ENCODE results near the gene PLEKHD1. TPM values are rescaled to one million over a fixed set of nuclear protein-coding genes. Genes with fewer than 3 reads are reported as not detected.
A peak's percentile ranks its signal among the peaks of the same experiment; 100 is the strongest.

The PLEKHD1 gene
- polyA plus RNA-seq, 1 experiment: not detected

DNA sequence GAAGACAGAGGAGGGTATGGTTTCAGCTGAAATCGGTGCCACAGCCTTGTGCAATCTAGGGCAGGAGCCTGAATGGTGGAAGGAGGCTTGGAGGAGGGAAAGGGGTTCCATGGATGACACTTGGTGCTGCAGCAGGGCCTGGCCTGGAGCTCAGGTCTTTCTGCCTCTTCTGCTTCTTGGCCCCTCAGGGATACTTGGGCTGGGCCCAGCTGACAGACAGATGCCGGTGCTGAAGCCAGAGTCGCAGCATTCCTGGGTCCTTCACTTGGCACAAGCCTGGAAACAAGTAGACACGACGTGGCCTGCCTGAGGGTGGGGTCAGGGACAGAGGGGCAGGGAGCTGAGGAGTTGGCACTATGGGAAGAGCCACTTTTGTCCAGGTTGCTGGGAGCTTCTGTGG is 4.4 kb upstream of the PLEKHD1 start:
- ChIA-PET CTCF (no interaction called here), POLR2A (no interaction called here)
- TF ChIP-seq, protein P1, sequence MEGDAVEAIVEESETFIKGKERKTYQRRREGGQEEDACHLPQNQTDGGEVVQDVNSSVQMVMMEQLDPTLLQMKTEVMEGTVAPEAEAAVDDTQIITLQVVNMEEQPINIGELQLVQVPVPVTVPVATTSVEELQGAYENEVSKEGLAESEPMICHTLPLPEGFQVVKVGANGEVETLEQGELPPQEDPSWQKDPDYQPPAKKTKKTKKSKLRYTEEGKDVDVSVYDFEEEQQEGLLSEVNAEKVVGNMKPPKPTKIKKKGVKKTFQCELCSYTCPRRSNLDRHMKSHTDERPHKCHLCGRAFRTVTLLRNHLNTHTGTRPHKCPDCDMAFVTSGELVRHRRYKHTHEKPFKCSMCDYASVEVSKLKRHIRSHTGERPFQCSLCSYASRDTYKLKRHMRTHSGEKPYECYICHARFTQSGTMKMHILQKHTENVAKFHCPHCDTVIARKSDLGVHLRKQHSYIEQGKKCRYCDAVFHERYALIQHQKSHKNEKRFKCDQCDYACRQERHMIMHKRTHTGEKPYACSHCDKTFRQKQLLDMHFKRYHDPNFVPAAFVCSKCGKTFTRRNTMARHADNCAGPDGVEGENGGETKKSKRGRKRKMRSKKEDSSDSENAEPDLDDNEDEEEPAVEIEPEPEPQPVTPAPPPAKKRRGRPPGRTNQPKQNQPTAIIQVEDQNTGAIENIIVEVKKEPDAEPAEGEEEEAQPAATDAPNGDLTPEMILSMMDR (IDR thresholded peaks at IDR 0.05; ENCODE audit: low read depth, low read length): no peak
- Histone ChIP-seq H3K9me3 (ENCODE audit: control insufficient read depth, insufficient read depth, low read length) (no peaks in the 10 kb centered on the region), H3K27me3 (ENCODE audit: control insufficient read depth, insufficient read depth, low read length) (peaks cover 41% of the 10 kb centered on the region), H3K4me3 (ENCODE audit: low read depth, low read length) (no peak overlapping the region), H3K27ac (ENCODE audit: low read depth, low read length) (no peak overlapping the region)
- no peak for DNase-seq (ENCODE audit: low read depth, low spot score)

DNA sequence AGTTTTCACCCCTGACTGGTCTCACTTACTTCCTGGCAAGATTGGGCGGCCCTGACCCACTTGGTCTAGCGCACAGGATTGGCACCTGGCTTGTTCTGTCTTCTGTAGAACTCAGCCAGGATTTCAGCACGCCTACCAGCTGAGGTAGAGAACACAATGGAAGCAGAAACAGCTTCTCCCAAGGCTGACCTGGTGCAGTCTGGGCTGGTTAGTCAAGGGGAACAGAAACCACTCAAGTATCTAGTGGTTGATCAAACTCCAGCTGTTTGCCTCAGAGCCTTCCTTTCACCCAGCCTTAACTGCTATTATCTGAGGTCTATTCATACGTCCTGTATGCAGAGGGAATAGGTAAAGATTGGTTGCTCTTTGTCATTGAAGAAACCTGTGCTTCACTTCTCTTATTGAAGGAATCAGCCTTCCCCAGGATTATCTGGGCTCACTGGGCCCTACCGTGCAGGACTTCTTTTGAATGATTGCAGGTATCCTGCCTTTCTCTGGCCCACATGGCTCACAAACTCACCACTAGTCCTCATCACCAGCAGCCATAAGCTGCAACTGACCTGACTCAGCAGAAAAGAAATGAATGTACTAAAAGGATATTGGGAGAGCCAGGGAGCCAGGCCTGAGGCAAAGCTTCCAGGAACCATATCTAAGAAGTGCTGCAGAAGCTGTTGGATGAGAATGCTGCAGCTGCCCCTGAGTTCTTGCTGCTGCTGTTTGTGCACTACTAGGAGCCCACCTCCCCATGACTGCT is 2.5 kb upstream of the PLEKHD1 start:
- no peak for DNase-seq (ENCODE audit: low read depth, low spot score)
- TF ChIP-seq, protein P1 (IDR thresholded peaks at IDR 0.05; ENCODE audit: low read depth, low read length): no peak
- H3K9me3 ChIP-seq (ENCODE audit: control insufficient read depth, insufficient read depth, low read length): no peaks in the 10 kb centered on the region
- H3K27me3 ChIP-seq (ENCODE audit: control insufficient read depth, insufficient read depth, low read length): peaks cover 58% of the 10 kb centered on the region
- CTCF ChIA-PET: interaction anchor here (0.6 to 1.3 kb wide), 2 partner anchors 22 to 170 kb away, joined by 3 to 11 read pairs; no protein-coding TSS in a partner anchor
- POLR2A ChIA-PET: no interaction called here
- no peak overlapping the region for H3K27ac ChIP-seq (ENCODE audit: low read depth, low read length)
- H3K4me3 ChIP-seq (ENCODE audit: low read depth, low read length): no peak overlapping the region

DNA sequence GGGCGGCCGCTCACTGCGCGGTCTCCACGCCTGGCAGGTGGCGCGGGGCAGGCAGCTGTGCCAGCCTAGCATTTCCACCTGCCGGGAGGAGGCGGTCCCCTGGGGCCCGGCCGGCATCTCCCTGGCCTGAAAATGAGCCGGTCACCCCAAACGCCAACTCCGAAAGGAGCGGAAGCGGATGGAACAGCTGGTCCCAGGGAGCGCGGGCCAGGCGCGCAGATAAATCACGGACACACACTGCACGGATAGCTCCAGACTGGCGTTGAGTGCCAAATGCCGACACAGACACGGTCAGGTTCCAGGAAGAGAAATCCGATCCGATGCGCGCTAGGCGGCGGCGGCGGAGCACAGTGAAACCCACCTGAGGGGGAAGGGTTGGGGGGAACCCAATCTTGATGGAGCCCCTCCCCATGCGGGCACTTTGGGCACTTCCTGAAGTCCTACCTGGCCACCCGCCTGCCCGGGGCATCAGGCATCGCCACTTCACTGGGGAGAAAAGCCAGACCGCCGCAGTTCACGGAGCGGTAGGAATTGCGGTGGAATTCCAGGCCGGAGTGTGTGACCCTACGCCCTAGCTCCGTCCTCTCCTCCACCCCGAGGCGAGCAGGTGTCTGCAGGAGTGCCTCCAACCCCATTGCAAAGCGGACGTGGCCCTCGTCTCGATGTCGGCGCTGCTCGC is 624 bp upstream of the PLEKHD1 start:
- Histone ChIP-seq H3K27me3 (ENCODE audit: control insufficient read depth, insufficient read depth, low read length) (peaks cover 72% of the 10 kb centered on the region), H3K27ac (ENCODE audit: low read depth, low read length) (no peak overlapping the region), H3K9me3 (ENCODE audit: control insufficient read depth, insufficient read depth, low read length) (no peaks in the 10 kb centered on the region), H3K4me3 (ENCODE audit: low read depth, low read length) (peak overlapping the region; percentile 10)
- ChIA-PET CTCF (no interaction called here), POLR2A (interaction anchor here (0.6 kb wide), 1 partner anchor 273 kb away, joined by 3 read pairs; no protein-coding TSS in a partner anchor)
- no peak for DNase-seq (ENCODE audit: low read depth, low spot score)
- TF ChIP-seq, protein P1 (IDR thresholded peaks at IDR 0.05; ENCODE audit: low read depth, low read length): no peak

DNA sequence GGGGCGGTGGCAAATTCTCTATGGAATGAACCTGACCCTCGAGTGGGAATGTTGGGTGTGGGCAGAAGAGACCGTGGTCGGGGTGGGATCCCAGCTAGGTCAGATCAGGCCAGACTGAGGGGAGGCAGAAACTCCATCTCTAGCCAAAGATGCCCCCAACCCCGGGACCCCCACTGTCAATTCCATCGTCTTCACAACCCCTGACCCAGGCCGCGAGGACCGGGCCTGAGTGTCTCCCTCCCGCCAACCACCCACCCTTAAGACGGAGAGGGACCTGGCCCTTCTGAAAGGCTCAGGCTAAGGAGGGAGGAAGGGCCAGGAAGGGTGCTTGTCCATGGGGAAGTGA is 760 bp downstream of the PLEKHD1 start:
- ChIA-PET POLR2A (no interaction called here), CTCF (no interaction called here)
- no peak overlapping the region for H3K4me3 ChIP-seq (ENCODE audit: low read depth, low read length)
- peaks cover 74% of the 10 kb centered on the region for H3K27me3 ChIP-seq (ENCODE audit: control insufficient read depth, insufficient read depth, low read length)
- no peak for DNase-seq (ENCODE audit: low read depth, low spot score)
- TF ChIP-seq, protein P1 (IDR thresholded peaks at IDR 0.05; ENCODE audit: low read depth, low read length): no peak
- no peak overlapping the region for H3K27ac ChIP-seq (ENCODE audit: low read depth, low read length)
- no peaks in the 10 kb centered on the region for H3K9me3 ChIP-seq (ENCODE audit: control insufficient read depth, insufficient read depth, low read length)

DNA sequence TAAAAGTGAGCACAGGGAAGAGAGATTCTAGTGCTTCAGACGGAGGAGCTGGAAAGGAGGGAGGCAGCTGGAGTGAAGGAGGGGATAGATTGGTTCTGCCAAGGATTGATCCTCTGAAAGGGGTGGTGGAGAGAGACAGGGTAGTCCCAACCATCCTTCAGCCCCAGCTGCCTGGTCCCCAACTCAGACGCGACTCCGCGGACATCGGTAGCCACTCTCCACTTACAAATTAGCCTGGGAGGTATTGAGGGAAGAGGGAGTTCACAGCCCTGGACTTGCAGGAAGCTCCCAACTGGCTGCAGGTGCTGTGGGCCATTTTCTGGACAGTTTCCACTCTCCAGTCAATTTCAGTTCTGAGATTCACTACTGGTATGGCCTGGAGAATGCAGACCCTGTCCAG is 1.2 kb downstream of the PLEKHD1 start:
- TF ChIP-seq, protein P1 (IDR thresholded peaks at IDR 0.05; ENCODE audit: low read depth, low read length): no peak
- Histone ChIP-seq H3K4me3 (ENCODE audit: low read depth, low read length) (no peak overlapping the region), H3K27ac (ENCODE audit: low read depth, low read length) (no peak overlapping the region), H3K9me3 (ENCODE audit: control insufficient read depth, insufficient read depth, low read length) (no peaks in the 10 kb centered on the region), H3K27me3 (ENCODE audit: control insufficient read depth, insufficient read depth, low read length) (peaks cover 73% of the 10 kb centered on the region)
- CTCF ChIA-PET: interaction anchor here (1.0 kb wide), 1 partner anchor 11 kb away, joined by 3 read pairs; no protein-coding TSS in a partner anchor
- DNase-seq (ENCODE audit: low read depth, low spot score): no peak
- POLR2A ChIA-PET: no interaction called here

Data from AG04450 (cell line).